ENCODE data around the gene PGF. TPM values are rescaled to one million over a fixed set of nuclear protein-coding genes. Genes with fewer than 3 reads are reported as not detected.

Gene PGF
- total RNA-seq, 1 experiment from 2014 or later, result 6.4 TPM

- H3K9me3 ChIP-seq (ENCODE audit: control insufficient read depth in 1 of 2, insufficient read depth in 1 of 2, low read depth in 1 of 2, low read length in 2 of 2), result no peaks in the 10 kb centered on the region
- no peaks in the 10 kb centered on the region for H3K27me3 ChIP-seq (ENCODE audit: insufficient read depth, low read length)
- peaks cover 0 to 7% of the 10 kb centered on the region in 2 experiments; a peak in 2 of 4 replicates for H3K4me1 ChIP-seq (ENCODE audit: control insufficient read depth in 1 of 2, insufficient read depth in 2 of 2, low read length in 2 of 2)
- CTCF ChIA-PET, result interaction anchor here (1.7 kb wide), 1 partner anchor 10 kb away, joined by 5 read pairs; no protein-coding TSS in a partner anchor
- RAD21 ChIA-PET (ENCODE audit: low non-redundant PET in 1 of 2, low total read pairs in 2 of 2, uncharacterized antibody in 2 of 2, unreplicated experiment in 2 of 2), result no interaction called here
- H3K9me2 ChIP-seq (ENCODE audit: insufficient read depth), result no peaks in the 10 kb centered on the region
- no peak overlapping the region for H3K4me2 ChIP-seq (ENCODE audit: low read length)
- intact Hi-C loops (cut with micrococcal nuclease), result no loop called here
- no peak overlapping the region for H2AFZ ChIP-seq (ENCODE audit: low read depth, low read length, poor library complexity, severe bottlenecking)
- no peak for TF ChIP-seq SP1 (IDR thresholded peaks at IDR 0.05; ENCODE audit: low read depth)
- no peak for TF ChIP-seq CBX3 (IDR thresholded peaks at IDR 0.05; ENCODE audit: low read depth)
- no peak overlapping the region for H3K9ac ChIP-seq (ENCODE audit: low read length)
- H3K4me3 ChIP-seq (replicated peaks in 1 of 2; ENCODE audit: low read depth in 1 of 2, low read length in 2 of 2), result no peak overlapping the region
- DNase-seq (ENCODE audit: low read depth, low spot score) (no peak), ATAC-seq (no peak)
- no peaks in the 10 kb centered on the region for H3K79me2 ChIP-seq (ENCODE audit: insufficient read depth, low read length)
- no peaks in the 10 kb centered on the region for H4K20me1 ChIP-seq (ENCODE audit: insufficient read depth)
- no peaks in the 10 kb centered on the region for H3K36me3 ChIP-seq (ENCODE audit: control insufficient read depth in 1 of 2, insufficient read depth in 2 of 2, low read length in 2 of 2)
- no TSS peak for BruUV-seq (replicated peaks)
- H3K27ac ChIP-seq (ENCODE audit: low read depth, low read length), result no peak overlapping the region
- POLR2A ChIA-PET, result no interaction called here
These were observed 6.2 kb downstream of the PGF start for GRCh38 chr14:74949191-74949601.

- Histone ChIP-seq H3K27me3 (ENCODE audit: insufficient read depth, low read length) (no peaks in the 10 kb centered on the region), H3K9ac (ENCODE audit: low read length) (no peak overlapping the region), H4K20me1 (ENCODE audit: insufficient read depth) (no peaks in the 10 kb centered on the region), H3K27ac (ENCODE audit: low read depth, low read length) (no peak overlapping the region), H2AFZ (ENCODE audit: low read depth, low read length, poor library complexity, severe bottlenecking) (no peak overlapping the region), H3K9me3 (ENCODE audit: control insufficient read depth in 1 of 2, insufficient read depth in 1 of 2, low read depth in 1 of 2, low read length in 2 of 2) (no peaks in the 10 kb centered on the region), H3K4me3 (replicated peaks in 1 of 2; ENCODE audit: low read depth in 1 of 2, low read length in 2 of 2) (no peak overlapping the region), H3K4me2 (ENCODE audit: low read length) (no peak overlapping the region), H3K9me2 (ENCODE audit: insufficient read depth) (no peaks in the 10 kb centered on the region), H3K4me1 (ENCODE audit: control insufficient read depth in 1 of 2, insufficient read depth in 2 of 2, low read length in 2 of 2) (no peaks in the 10 kb centered on the region), H3K36me3 (ENCODE audit: control insufficient read depth in 1 of 2, insufficient read depth in 2 of 2, low read length in 2 of 2) (no peaks in the 10 kb centered on the region), H3K79me2 (ENCODE audit: insufficient read depth, low read length) (no peaks in the 10 kb centered on the region)
- ChIA-PET POLR2A (no interaction called here), CTCF (interaction anchor here (1.7 kb wide), 1 partner anchor 9 kb away, joined by 5 read pairs; no protein-coding TSS in a partner anchor), RAD21 (ENCODE audit: low non-redundant PET in 1 of 2, low total read pairs in 2 of 2, uncharacterized antibody in 2 of 2, unreplicated experiment in 2 of 2) (no interaction called here)
- intact Hi-C loops (cut with micrococcal nuclease), result no loop called here
- ATAC-seq, result no peak
- no TSS peak for BruUV-seq (replicated peaks)
- DNase-seq (ENCODE audit: low read depth, low spot score), result no peak
- TF ChIP-seq SRF (IDR thresholded peaks at IDR 0.05; ENCODE audit: low read depth), result no peak
- no peak for TF ChIP-seq ZNF274 (IDR thresholded peaks at IDR 0.05; ENCODE audit: low read depth, low read length)
- no peak for TF ChIP-seq ZFX (IDR thresholded peaks at IDR 0.05)
- no peak for TF ChIP-seq CEBPB (IDR thresholded peaks at IDR 0.05; ENCODE audit: low read depth)
- TF ChIP-seq CBX3 (IDR thresholded peaks at IDR 0.05; ENCODE audit: low read depth), result no peak
- no peak for TF ChIP-seq SP1 (IDR thresholded peaks at IDR 0.05; ENCODE audit: low read depth)
- TF ChIP-seq EGR1 (IDR thresholded peaks at IDR 0.05; ENCODE audit: low read depth), result no peak
- TF ChIP-seq MAX (IDR thresholded peaks at IDR 0.05), result no peak
- TF ChIP-seq RAD21 (IDR thresholded peaks at IDR 0.05; ENCODE audit: low read depth), result no peak
- TF ChIP-seq ATF3 (IDR thresholded peaks at IDR 0.05), result no peak
- no peak for TF ChIP-seq CTCF (IDR thresholded peaks at IDR 0.05 in 2 of 3, conservative IDR thresholded peaks at IDR 0.05 in 1 of 3; ENCODE audit: borderline replicate concordance in 1 of 3, insufficient read depth in 1 of 3, low read depth in 2 of 3, low read length in 2 of 3)
- no peak for TF ChIP-seq YY1 (IDR thresholded peaks at IDR 0.05; ENCODE audit: extremely low read depth, insufficient replicate concordance, low read depth, low read length)
- TF ChIP-seq POLR2AphosphoS5 (IDR thresholded peaks at IDR 0.05; ENCODE audit: low read depth, low read length), result no peak
- no peak for TF ChIP-seq ZBTB33 (IDR thresholded peaks at IDR 0.05; ENCODE audit: extremely low read depth, insufficient replicate concordance, low read length)
- TF ChIP-seq EZH2 (IDR thresholded peaks at IDR 0.05), result no peak
These were observed 6.9 kb downstream of the PGF start for GRCh38 chr14:74948228-74949175.
